IPS-NIHi11 (cell line): ENCODE results near the gene MPI.
"Not testable (repeated sequence)": the region's sequence is repeated elsewhere in the genome, so short reads cannot be mapped to it uniquely, and the experiment has no call there.

ENCODE experiments used
- DNase-seq: peaks from one replicate; pipeline ENCODE4 v3.0.0; 2012; ENCODE audit warnings: mixed read lengths, low spot score

Gene MPI

DNA sequence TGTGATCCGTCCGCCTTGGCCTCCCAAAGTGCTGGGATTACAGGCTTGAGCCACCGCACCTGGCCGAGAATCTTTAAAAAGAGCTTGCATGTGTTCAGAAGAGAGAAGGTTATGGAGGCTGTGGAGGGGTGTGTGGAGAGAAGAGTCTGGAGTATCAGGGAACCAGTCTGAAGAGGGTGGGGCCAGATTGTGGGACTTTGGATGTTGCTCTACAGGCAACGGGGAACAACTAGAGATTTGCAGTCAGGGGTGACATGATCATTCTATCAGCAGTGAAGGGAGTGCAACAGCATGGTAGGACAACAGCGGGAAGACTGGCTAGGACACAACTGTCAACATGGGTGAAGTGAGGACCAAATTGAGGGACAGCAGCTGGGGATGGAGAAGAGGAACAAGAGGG is 25.5 kb upstream of the MPI start:
- DNase-seq, result no peak

DNA sequence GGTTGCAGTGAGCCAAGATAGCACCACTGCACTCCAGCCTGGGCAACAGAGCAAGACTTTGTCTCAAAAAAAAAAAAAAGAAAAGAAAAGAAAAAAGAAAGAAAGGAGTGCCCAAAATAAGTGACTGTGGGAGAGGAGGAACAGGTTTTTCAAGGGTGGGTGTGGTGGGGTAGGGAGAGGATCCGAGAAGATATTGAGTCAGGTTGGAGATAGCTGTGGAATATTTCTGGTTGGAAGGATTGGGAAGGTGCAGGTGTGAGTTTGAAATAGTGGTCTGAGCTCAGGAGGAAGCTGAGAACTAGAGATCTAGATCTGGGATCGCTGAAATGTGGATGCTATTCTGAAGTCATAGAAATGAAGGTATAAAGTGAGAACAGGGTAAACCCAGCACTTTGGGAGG is 24.5 kb upstream of the MPI start:
- no peak for DNase-seq

DNA sequence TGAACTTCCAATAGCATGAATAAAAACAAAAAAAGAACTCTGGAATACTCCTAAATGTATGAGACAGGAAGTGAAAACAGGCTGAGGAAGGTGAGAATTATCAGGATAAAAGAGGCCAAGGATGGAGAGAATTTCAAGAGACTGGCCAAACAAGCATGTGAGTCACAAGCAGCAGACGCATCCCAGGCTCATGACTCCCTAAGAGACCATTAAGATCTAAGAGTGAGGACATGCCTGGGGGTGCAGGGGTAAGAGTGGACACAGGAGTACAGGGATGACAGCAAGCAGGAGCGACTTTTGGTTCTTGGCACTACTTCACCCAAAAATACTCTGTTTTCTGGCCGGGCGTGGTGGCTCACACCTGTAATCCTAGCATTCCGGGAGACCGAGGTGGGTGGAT is 23.8 kb upstream of the MPI start:
- no peak for DNase-seq

DNA sequence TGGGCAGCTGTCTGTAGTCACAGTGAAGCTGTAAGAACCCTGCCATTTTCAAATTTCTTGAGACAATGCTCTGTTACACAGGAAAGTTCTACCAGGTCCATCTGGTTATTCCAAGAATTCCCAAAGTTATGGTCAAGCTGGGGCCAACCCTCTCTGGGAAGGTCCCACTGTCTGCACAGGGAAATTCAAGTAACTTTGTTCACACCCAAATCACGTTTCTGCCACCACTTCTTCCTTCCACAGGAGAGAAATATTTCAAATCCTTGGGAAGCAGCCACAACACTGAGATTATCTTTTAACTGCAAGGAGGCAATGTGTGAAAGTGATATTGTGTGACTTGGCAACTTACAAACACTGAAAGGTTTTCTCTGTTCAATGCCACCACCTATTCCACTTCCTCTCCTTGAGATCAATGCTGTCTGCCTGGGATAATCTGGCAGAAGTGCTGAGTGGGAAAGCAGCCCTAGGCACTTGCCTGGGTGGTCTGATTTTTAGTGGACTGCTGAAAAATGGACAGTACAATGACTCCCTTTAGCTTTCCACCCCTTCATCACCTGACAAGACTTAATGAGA is 22.3 kb upstream of the MPI start:
- no peak for DNase-seq

DNA sequence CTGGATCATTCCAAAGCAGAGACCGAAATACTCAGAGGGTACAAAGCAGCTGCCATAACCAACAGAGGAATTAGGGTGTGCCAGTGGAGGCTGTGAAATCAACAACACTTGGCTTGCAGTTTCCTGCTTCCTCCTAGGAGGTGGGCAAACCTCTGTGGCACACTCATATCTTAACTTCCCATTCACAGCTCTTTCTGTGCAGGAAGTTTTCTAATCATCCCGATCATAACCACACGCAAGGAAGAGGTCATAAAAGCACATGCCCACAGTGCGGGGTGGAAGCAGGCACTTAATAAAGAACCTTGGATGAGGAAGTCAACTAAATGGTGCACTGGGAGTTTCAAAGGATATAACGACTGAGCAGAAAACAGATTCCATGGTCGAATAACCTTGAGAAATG is 21.8 kb upstream of the MPI start:
- DNase-seq, result no peak

DNA sequence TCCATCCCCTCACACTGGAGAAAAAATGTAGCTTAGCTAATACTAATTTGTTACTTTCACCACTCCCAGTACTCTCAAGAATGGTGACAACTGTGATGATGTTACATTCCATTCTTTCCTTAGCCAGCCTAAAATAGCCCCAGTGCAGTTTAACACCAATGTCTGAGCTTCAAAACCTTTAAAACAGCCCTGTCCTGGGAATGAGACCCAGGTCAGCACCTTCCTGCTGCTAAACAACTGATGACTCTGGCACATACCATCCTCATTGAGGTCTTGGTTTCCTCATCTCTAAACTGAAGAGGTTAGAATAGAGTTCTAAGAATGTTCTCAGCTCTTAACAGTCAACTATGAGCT is 20.5 kb upstream of the MPI start:
- DNase-seq, result no peak

DNA sequence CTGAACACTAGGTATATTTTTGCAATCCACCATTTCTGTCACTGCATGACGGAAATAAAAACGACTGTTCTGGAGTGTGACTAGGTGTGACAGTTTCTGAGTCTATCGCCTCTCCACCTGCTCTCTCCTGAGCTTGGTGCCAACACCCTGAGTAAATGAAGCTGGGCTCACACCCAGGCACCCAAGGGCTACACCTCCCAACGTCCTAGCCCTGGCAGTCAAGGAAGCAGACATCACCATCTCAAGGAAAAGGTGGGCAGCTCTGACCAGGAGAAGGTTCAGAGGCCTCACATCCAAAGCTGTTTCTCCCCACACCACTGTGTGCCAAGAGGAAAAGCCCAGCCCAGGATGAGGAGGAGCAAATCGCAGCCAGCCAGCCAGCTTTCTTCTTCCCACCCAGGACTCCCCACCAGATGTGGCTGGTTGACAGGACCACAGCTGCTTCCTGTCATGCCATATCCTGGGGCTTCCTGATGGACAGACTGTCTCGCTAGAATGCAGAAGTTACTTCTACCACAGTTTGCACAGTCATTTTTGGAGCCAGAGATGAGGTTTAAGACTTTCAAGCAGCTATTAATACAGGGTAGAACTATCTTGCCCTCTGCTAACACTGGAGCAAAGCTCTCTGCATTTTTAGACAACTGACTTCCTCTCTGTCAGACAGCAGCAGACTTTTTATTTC is 20.0 kb upstream of the MPI start:
- no peak for DNase-seq

DNA sequence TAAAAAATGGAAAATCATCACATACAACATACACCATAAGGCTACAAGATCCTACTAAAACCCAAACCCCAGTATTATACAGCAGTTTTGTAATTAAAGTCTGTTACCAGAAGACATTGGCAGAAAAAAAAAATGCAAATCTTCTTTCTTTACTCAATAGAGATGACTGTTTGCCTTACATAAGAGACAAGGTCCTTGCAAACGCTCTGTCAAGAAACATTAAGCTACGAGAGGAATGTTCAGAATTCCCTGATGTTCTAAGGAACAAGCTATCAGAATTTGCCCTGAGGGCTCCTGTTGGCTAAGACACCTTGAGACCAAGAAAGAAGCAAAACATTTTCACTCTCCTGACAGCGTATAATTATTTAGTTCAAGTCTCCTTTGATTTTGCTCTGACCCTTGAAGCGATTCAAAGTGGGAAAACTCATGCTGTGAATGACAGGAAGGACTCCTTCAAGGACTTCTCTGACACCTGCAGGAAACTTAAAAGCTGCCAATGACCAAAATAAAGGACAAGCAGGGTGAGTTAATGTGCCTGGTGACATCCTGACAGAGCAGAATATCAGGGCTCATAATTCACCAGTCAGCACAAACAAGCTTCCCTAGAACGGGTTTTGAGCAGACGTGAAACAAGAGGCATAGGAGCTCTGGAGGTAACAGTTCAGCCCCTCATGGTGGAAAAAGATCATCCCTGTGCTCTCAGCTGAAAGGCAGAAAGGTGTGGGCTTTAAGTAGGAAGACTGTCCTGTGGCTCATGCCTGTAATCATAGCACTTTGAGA is 19.2 kb upstream of the MPI start:
- no peak for DNase-seq

DNA sequence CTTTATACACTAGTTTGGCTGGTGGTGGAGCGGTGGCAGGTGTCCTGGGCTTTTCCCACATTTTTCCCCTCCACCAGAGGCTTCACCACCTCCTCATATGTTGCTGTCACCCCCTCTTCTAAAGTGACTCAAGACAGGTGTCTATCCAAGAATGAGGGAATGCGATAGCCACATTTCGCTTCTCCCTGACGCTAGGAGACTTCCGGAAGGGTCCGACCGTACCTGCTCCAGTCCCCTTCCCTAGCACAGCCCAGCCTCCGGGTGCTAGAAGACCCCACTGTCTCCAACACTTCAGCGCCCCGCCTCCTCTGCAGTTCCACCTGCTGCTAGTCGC is 17.2 kb upstream of the MPI start:
- no peak for DNase-seq

DNA sequence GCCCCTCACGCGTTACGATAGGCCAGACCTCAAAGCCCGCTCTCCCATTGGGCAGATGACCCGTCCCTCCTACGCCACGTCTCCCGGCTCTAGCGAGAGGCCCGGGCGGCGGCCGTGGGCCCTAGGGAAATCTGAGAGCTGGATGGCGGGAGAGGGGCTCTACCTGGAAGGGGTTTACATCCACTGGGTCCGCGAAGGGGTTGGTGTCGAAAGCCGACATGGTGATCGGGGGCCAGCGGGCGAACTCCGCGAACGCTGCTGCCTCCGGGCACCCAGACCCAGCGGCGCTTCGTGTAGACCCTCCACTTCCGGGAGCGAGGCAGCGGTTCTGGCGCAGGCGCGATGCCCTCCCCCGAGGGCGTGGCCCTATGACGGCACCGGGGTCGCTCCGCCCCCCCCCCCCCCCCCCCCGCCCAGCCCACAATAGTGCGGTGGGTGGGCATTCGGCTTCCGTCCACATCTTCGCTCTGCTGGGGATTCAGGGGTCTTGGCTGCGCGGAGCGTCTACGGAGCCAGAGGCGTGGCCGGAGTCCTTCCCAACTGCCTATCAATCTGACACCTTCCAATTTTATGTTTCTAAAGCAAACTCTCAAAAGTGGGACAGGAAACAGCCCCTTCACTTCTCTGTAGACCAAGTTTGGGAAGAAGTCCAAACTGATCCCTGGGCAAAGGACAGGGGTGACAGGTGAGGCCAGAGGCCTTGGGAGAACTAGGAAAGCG is 16.6 kb upstream of the MPI start, which contains the start of gene SCAMP2:
SCAMP2 (minus strand) TSS at position 330 of the 720 bp plus-strand sequence; CDS start at position 220, 110 bp downstream.
- DNase-seq, result peak; percentile 97

DNA sequence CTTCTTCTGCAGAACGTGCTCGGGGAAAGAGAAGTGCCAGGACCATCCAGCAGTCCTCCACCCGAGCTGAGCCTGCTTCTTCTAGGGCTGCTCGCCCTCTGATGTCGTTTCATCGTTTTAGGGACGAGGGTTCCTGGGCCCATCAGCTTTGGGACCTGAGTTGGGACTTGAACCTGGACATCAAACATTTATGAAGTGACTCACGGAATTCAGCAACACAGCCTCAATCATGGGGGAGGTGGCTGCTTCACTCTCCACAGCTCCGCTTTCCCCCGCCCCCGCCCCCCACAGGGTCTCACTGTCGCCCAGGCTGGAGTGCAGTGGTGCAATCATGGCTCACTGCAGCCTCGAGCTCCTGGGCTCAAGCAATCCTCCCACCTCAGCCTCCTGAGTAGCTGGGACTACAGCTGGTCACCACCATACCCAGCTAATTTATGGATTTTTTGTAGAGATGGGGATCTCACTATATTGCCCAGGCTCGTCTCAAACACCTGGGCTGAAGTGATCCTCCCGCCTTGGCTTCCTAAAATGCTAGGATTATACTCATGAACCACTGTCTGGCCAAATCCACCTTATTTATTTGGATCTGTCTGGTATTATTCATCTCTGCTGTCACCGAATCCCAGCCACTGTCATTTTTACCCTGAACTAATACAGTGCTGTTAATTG is 16.0 kb upstream of the MPI start:
- DNase-seq, result no peak

DNA sequence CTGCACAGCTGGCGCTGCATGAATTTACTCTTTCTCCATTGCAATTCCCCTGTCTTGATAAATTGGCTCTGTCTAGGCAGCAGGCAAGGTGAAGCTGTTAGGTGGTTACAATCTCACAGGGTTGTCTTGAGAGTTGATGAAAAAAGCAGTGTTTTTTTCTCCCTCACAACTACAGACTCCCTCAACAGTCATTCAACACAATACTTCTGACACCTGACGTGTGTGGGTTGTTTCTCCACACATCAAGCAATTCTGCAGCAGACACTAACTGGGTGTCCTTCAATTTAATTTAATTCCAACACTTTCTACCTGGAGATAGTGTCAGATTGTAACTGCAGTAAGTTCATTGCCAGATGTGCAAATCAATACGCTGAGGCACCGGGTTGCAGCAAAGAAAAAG is 11.6 kb upstream of the MPI start:
- DNase-seq, result no peak

DNA sequence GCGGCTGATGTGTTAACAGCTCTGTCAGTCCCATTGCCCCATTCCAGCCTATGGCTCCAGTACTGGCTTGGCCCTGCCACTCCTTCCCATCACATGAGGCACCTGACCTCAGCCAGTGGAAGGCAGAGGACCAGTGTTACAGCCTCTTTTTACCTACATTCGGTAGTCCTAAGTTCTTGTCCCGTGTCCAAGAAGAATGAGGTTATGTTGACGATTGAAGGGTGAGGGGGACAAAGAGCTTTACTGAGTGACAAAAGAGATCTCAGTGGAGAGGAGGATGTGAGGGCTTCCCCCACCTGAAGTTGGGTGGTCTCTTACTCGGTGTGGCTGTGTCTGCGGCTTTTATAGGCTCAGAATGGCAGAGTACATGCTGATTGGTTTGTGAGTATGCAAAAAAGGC is 7.3 kb upstream of the MPI start:
- DNase-seq, result no peak

DNA sequence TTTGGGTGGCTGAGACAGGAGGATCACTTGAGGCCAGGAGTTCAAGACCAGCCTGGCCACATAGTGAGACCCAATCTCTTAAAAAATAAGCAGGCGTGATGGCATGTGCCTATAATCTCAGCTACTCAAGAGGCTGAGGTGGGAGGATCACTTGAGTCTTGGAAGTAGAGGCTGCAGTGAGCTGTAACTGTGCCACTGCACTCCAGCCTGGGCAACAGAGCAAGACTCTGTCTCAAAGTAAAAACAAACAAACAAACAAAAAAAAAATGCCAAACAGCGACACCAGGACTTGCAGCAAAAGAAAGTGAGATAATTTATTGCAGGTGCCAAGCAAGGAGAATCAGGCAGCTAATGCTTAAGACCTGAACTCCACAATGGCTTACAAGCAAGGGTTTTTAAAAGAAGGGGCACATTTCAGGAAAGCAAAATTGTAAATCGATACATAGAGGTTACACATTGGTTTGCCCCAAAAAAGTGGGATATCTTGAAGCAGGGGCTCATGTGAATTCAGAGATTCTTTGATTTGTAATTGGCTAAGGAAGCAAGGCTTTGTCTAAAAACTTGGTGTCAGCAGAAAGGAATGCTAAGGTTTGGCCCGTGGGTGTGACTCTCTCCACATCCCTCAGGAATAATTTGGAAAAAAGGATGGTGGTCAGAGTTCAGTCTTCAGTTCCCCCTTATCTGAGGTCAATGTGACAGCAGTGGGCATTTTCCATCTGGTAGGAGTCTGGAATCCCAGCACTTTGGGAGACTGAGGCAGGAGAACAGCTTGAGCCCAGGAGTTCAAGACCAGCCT is 5.2 kb upstream of the MPI start:
- no peak for DNase-seq

DNA sequence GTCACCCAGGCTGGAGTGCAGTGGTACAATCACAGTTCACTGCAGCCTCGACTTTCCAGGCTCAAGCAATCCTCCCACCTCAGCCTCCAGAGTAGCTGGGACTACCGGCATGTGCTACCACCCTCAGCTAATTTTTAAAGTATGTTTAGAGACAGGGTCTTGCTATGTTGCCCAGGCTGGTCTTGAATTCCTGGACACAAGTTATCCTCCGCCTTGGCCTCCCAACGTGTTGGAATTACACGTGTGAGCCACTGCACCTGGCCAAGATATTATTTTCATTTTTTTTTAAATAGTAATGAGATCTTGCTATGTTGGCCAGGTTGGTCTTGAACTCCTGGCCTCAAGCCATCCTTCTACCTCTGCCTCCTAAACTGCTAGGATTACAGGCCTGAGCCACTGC is 4.4 kb upstream of the MPI start:
- no peak for DNase-seq

DNA sequence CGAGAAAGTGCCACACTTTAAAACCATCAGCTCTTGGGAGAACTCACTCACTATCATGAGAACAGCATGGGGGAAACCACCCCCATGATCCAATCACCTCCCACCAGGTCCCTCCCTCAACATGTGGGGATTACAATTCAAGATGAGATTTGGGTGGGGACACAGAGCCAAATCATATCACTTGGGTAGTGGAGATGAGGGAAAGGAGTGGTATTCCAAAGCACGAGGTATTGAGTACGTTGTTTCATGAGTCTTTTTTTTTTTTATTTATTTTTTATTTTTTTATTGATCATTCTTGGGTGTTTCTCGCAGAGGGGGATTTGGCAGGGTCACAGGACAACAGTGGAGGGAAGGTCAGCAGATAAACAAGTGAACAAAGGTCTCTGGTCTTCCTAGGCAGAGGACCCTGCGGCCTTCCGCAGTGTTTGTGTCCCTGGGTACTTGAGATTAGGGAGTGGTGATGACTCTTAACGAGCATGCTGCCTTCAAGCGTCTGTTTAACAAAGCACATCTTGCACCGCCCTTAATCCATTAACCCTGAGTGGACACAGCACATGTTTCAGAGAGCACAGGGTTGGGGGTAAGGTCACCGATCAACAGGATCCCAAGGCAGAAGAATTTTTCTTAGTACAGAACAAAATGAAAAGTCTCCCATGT is 2.2 kb upstream of the MPI start:
- DNase-seq, result not testable (repeated sequence)

DNA sequence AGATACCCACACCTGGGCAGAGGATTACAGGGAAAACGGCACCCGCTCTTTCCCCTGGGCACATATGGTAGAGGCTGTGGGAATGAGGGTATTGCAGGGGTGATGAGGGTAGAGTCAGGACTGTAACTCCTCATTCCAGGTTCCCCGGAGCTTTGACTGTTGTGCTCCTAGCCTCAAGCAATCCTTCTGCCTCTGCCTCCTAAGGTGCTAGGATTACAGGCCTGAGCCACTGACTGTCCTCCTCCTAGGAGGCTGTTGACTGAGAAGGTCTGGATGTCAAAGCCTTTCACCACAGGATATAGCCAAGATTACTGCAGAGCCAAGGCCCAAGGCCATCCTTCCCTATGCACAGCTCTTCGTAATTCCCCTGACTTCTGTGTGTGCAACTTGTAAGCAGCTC is 1.1 kb upstream of the MPI start:
- no peak for DNase-seq

DNA sequence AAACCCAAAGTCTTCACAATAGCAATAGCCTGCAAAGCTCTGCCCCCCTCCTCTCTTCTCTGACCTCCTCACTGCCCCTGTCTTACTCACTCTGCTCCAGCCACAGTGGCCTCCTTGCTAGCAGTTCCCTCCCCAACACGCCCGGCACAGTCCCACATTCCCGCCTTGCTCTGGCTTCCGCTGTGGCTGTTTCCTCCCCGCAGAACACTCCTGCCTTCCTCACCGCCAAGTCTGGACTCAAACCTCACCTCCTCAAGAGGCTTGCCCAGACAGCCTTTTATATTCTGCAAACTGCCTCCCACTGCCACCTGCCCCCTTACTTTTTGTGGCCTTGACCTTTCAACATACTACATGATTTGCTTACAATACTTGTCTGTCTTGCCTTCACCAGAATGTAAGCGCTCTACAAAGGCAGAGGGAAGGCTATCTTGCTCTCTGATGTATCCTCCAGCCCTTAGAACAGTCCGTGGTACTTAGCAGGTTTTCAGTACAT is 406 bp upstream of the MPI start:
- DNase-seq, result peak; percentile 61

DNA sequence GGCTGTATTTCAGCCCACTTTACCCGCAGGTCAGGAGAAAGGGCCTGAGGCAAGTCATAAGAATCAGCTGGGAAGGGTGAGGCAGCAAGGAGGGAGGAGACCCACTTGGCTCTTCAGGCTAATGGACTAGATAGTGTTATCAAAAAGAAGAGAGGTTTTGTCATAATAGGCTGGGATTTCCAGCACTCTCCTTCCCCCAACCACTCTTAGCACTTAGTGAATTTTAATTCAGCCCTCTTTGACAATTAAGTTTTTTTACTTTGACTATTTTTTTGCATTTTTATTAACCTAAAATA is 771 bp downstream of the MPI start:
- DNase-seq, result no peak

DNA sequence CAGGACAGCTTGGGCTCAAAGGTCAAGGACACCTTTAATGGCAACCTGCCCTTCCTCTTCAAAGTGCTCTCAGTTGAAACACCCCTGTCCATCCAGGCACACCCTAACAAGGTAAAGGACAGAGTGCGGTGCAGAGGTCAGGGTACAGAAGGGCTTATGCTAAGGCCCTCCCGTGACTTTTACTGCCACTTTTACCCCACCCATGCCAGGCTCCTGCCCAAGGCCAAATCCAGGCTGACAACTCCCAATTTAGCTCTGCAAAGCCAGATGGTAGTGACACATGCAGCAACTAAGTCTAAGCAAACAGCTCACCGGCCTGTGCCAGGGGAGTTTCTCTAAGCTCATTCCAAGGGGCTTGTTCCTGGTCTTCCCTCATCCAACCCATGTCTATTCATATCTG is 1.6 kb downstream of the MPI start:
- no peak for DNase-seq

DNA sequence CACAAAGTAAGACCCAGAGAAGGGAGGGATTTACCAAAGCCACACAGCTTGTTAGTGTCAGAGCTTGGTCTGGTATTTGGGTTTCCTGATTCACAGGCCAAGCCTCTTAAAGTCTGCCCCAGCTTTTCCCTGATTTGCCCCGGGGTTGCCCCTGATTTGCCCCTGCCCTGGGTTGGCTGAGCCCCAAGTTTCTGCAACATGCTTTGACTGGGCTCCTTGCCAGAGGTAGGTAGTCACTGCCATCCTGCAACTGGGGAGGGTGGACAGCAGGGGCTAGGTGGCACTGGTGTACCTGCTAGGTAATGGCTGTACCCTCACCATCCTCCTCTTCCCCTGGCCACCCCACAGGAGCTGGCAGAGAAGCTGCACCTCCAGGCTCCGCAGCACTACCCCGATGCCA is 2.5 kb downstream of the MPI start:
- no peak for DNase-seq
